ENCODE results near the gene ATP1B3. TPM values are rescaled to one million over a fixed set of nuclear protein-coding genes. Genes with fewer than 3 reads are reported as not detected.

Gene ATP1B3
- total RNA-seq, 5 donors from 2014 or later (not counting 1 experiment from before 2014, with no cell fraction given) = 28.7 to 41.4 (median 35.3) TPM

GRCh38 chr3:141864281-141864970 lies 12.0 kb upstream of the ATP1B3 start:
- H3K9me3 ChIP-seq = no peaks in the 10 kb centered on the region
- WGBS (ENCODE audit: insufficient coverage) = 33% methylated on average over 1 of the region's 4 CpGs
- H3K36me3 Mint-ChIP-seq = no peaks in the 10 kb centered on the region
- DNase-seq = no peak
- no peak overlapping the region for H3K4me3 ChIP-seq (ENCODE audit: control insufficient read depth in 1 of 2, extremely low read depth in 1 of 2, low read length in 1 of 2)
- no peak overlapping the region for H3K27ac Mint-ChIP-seq
- no peaks in the 10 kb centered on the region for H3K36me3 ChIP-seq (ENCODE audit: control insufficient read depth in 2 of 2, extremely low read depth in 1 of 2, insufficient read depth in 1 of 2, low read length in 1 of 2)
- no peak overlapping the region for H3K4me3 Mint-ChIP-seq
- H3K27me3 ChIP-seq (replicated peaks in 1 of 2; ENCODE audit: control insufficient read depth in 2 of 2, extremely low read depth in 1 of 2, insufficient read depth in 2 of 2, low read length in 1 of 2) = no peaks in the 10 kb centered on the region
- ChIA-PET CTCF (no interaction called here), POLR2A (interaction anchor here in 1 of 2 donors (0.5 to 1.2 kb wide), 2 partner anchors 19 to 142 kb away, joined by 3 read pairs; no protein-coding TSS in a partner anchor)
- H3K27me3 Mint-ChIP-seq = peaks cover 0 to 4% of the 10 kb centered on the region in 2 donors
- no peak for ATAC-seq (replicated peaks in 1 of 4)
- no peaks in the 10 kb centered on the region for H3K9me3 Mint-ChIP-seq
- H3K27ac ChIP-seq (ENCODE audit: low read length) = no peak overlapping the region
- H3K4me1 Mint-ChIP-seq = peaks cover 2 to 7% (median 3%) of the 10 kb centered on the region in 3 donors
- no peaks in the 10 kb centered on the region for H3K4me1 ChIP-seq (ENCODE audit: control insufficient read depth in 1 of 2, extremely low read depth in 1 of 2, insufficient read depth in 2 of 2, low read length in 2 of 2)

- Mint-ChIP-seq H3K27ac (no peak overlapping the region), H3K4me3 (no peak overlapping the region), H3K4me1 (peaks cover 2 to 7% (median 3%) of the 10 kb centered on the region in 3 donors), H3K36me3 (no peaks in the 10 kb centered on the region), H3K27me3 (peaks cover 0 to 4% of the 10 kb centered on the region in 2 donors), H3K9me3 (no peaks in the 10 kb centered on the region)
- H3K9me3 ChIP-seq = no peaks in the 10 kb centered on the region
- DNase-seq = no peak
- no CpG with 5 or more reads among the region's 9 CpGs for WGBS (ENCODE audit: insufficient coverage)
- POLR2A ChIA-PET = no interaction called here
- H3K4me1 ChIP-seq (ENCODE audit: control insufficient read depth in 1 of 2, extremely low read depth in 1 of 2, insufficient read depth in 2 of 2, low read length in 2 of 2) = no peaks in the 10 kb centered on the region
- H3K36me3 ChIP-seq (ENCODE audit: control insufficient read depth in 2 of 2, extremely low read depth in 1 of 2, insufficient read depth in 1 of 2, low read length in 1 of 2) = no peaks in the 10 kb centered on the region
- no peak for ATAC-seq (replicated peaks in 1 of 4)
- CTCF ChIA-PET = no interaction called here
- H3K27ac ChIP-seq (ENCODE audit: low read length) = no peak overlapping the region
- no peaks in the 10 kb centered on the region for H3K27me3 ChIP-seq (replicated peaks in 1 of 2; ENCODE audit: control insufficient read depth in 2 of 2, extremely low read depth in 1 of 2, insufficient read depth in 2 of 2, low read length in 1 of 2)
- no peak overlapping the region for H3K4me3 ChIP-seq (ENCODE audit: control insufficient read depth in 1 of 2, extremely low read depth in 1 of 2, low read length in 1 of 2)
Observed at GRCh38 chr3:141865101-141865500, 11.3 kb upstream of the ATP1B3 start.

- Mint-ChIP-seq H3K36me3 (no peaks in the 10 kb centered on the region), H3K4me3 (no peak overlapping the region), H3K27ac (no peak overlapping the region), H3K27me3 (peaks cover 0 to 2% of the 10 kb centered on the region in 2 donors), H3K4me1 (peaks cover 2 to 3% (median 3%) of the 10 kb centered on the region in 3 donors), H3K9me3 (no peaks in the 10 kb centered on the region)
- Histone ChIP-seq H3K4me3 (ENCODE audit: control insufficient read depth in 1 of 2, extremely low read depth in 1 of 2, low read length in 1 of 2) (no peak overlapping the region), H3K9me3 (no peaks in the 10 kb centered on the region), H3K27me3 (replicated peaks in 1 of 2; ENCODE audit: control insufficient read depth in 2 of 2, extremely low read depth in 1 of 2, insufficient read depth in 2 of 2, low read length in 1 of 2) (no peaks in the 10 kb centered on the region), H3K36me3 (ENCODE audit: control insufficient read depth in 2 of 2, extremely low read depth in 1 of 2, insufficient read depth in 1 of 2, low read length in 1 of 2) (no peaks in the 10 kb centered on the region), H3K27ac (ENCODE audit: low read length) (no peak overlapping the region), H3K4me1 (ENCODE audit: control insufficient read depth in 1 of 2, extremely low read depth in 1 of 2, insufficient read depth in 2 of 2, low read length in 2 of 2) (no peaks in the 10 kb centered on the region)
- DNase-seq (no peak), ATAC-seq (replicated peaks in 1 of 4) (no peak)
- POLR2A ChIA-PET = no interaction called here
- CTCF ChIA-PET = no interaction called here
- WGBS (ENCODE audit: insufficient coverage) = 93% methylated on average over 3 of the region's 6 CpGs
Observed at GRCh38 chr3:141870091-141870687, 6.3 kb upstream of the ATP1B3 start.

GRCh38 chr3:141875374-141875892 lies 1.0 kb upstream of the ATP1B3 start:
- Mint-ChIP-seq H3K27ac (peak overlapping the region; percentile 86 to 96), H3K27me3 (no peaks in the 10 kb centered on the region), H3K36me3 (no peaks in the 10 kb centered on the region), H3K4me1 (peaks cover 32 to 34% (median 33%) of the 10 kb centered on the region in 3 donors), H3K4me3 (peak overlapping the region; percentile 83 to 95 (median 91)), H3K9me3 (no peaks in the 10 kb centered on the region)
- ChIA-PET CTCF (interaction anchor here (0.5 to 2.4 kb wide), 19 partner anchors 9 to 1347 kb away, joined by 3 to 20 read pairs (median 4); partner anchors contain the start of genes PXYLP1 (in 1 of the 2) and RNF7 (in 1 of the 2)), POLR2A (interaction anchor here (0.6 to 1.0 kb wide), 3 partner anchors 125 to 137 kb away, joined by 3 to 12 read pairs (median 7); partner anchors contain the start of gene RNF7 (in 1 of the 2))
- no peaks in the 10 kb centered on the region for H3K9me3 ChIP-seq
- no peaks in the 10 kb centered on the region for H3K36me3 ChIP-seq (ENCODE audit: control insufficient read depth in 2 of 2, extremely low read depth in 1 of 2, insufficient read depth in 1 of 2, low read length in 1 of 2)
- ATAC-seq (replicated peaks in 1 of 4) (peak; percentile 59 to 67 (median 61)), DNase-seq (peak; percentile 66 to 89 (median 77))
- peak overlapping the region; percentile 93 for H3K27ac ChIP-seq (ENCODE audit: low read length)
- peak overlapping the region; percentile 85 to 90 for H3K4me3 ChIP-seq (ENCODE audit: control insufficient read depth in 1 of 2, extremely low read depth in 1 of 2, low read length in 1 of 2)
- WGBS (ENCODE audit: insufficient coverage) = 0% methylated on average over 1 of the region's 19 CpGs
- H3K4me1 ChIP-seq (ENCODE audit: control insufficient read depth in 1 of 2, extremely low read depth in 1 of 2, insufficient read depth in 2 of 2, low read length in 2 of 2) = peaks cover 9 to 10% of the 10 kb centered on the region in 2 experiments
- no peaks in the 10 kb centered on the region for H3K27me3 ChIP-seq (replicated peaks in 1 of 2; ENCODE audit: control insufficient read depth in 2 of 2, extremely low read depth in 1 of 2, insufficient read depth in 2 of 2, low read length in 1 of 2)

GRCh38 chr3:141875893-141876380 lies 506 bp upstream of the ATP1B3 start:
- WGBS (ENCODE audit: insufficient coverage) = 0% methylated on average over 41 of the region's 42 CpGs
- Mint-ChIP-seq H3K9me3 (no peaks in the 10 kb centered on the region), H3K4me1 (peaks cover 32 to 37% (median 36%) of the 10 kb centered on the region in 3 donors), H3K27ac (peak overlapping the region; percentile 86 to 96), H3K36me3 (no peaks in the 10 kb centered on the region), H3K4me3 (peak overlapping the region; percentile 83 to 95 (median 91)), H3K27me3 (no peaks in the 10 kb centered on the region)
- ChIA-PET POLR2A (interaction anchor here (0.6 kb wide), 2 partner anchors 17 to 126 kb away, joined by 3 to 7 read pairs; no protein-coding TSS in a partner anchor), CTCF (interaction anchor here (0.5 to 2.4 kb wide), 9 partner anchors 12 to 1347 kb away, joined by 3 to 20 read pairs (median 7); partner anchors contain the start of gene RNF7 (in 1 of the 2))
- peak in 28 of 35 experiments; percentile 69 to 89 (median 80) for DNase-seq
- H3K4me3 ChIP-seq (ENCODE audit: control insufficient read depth in 1 of 2, extremely low read depth in 1 of 2, low read length in 1 of 2) = peak overlapping the region; percentile 85 to 90
- no peaks in the 10 kb centered on the region for H3K9me3 ChIP-seq
- peak; percentile 69 to 71 (median 70) for ATAC-seq (replicated peaks in 1 of 4)
- no peaks in the 10 kb centered on the region for H3K36me3 ChIP-seq (ENCODE audit: control insufficient read depth in 2 of 2, extremely low read depth in 1 of 2, insufficient read depth in 1 of 2, low read length in 1 of 2)
- peak overlapping the region; percentile 93 for H3K27ac ChIP-seq (ENCODE audit: low read length)
- no peaks in the 10 kb centered on the region for H3K27me3 ChIP-seq (replicated peaks in 1 of 2; ENCODE audit: control insufficient read depth in 2 of 2, extremely low read depth in 1 of 2, insufficient read depth in 2 of 2, low read length in 1 of 2)
- H3K4me1 ChIP-seq (ENCODE audit: control insufficient read depth in 1 of 2, extremely low read depth in 1 of 2, insufficient read depth in 2 of 2, low read length in 2 of 2) = peaks cover 9 to 10% of the 10 kb centered on the region in 2 experiments

Data from T-cell (primary cell).